GM21515 (cell line): ENCODE results near the gene CCNI2.

Experiments
- ATAC-seq: cut with Tn5 transposase; IDR thresholded peaks from one replicate; pipeline ENCODE4 v1.9.1; 2021; ENCODE audit not compliant: unreplicated experiment

CCNI2 gene

DNA sequence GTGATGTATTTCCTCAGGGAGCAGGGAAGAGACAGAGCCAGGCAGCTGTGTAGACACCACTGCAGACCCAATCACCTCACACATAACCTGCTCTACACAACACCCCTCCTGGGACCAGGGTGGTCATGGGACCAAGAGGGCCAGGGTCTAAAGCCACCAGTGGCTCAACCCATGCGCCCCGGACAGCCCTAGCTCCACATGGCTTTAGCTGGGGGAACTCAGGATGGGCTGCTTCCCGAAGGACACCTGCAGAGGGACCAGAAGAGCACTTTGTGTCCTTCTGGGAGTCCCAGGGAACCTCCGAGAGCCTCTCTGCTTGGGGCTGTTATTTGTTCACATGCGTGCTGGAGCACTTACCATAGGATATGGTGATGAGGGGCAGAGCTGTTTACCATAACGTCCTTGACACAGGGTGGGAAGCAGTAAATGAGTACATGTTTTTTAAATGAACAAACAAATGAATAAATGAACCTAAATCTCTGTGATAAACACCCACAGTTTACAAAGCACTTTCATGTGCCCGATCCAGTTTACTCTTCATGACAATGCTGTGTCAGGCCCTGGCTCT is 17.5 kb downstream of the CCNI2 start:
- ATAC-seq: no peak

DNA sequence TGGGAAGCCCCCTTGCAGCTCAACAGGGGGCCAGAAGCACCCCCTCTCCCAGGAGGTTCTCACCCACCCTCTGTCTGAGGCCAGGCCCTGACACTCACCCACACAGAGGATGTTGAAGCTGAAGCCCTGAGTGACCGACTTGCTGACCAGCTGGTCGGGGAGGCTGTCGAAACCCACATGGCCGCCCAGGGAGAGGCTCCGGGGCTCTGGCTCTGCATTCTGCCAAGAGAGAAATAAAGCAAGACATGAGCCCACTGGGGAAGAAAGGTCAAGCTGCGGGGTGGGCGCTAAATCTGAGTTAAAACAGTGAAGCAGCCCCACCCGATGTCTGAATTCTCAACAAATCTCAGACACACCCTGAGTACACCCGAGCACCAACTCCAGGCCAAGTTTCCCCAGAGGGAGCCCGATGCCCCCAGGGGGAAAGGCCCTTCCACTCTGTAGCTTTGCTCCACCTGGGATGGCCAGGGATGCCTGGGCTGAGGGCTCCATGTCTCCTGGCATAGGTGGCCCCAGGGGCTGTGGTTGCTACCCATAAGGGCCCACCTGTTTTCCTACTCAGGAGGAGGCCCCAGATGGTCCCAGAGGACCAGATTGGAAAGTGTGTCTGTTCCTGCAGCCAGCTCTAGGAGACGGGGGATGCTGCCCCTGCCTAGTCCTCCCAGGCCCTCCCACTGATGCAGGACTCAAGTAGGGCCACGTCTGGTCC is 18.2 kb downstream of the CCNI2 start:
- no peak for ATAC-seq

DNA sequence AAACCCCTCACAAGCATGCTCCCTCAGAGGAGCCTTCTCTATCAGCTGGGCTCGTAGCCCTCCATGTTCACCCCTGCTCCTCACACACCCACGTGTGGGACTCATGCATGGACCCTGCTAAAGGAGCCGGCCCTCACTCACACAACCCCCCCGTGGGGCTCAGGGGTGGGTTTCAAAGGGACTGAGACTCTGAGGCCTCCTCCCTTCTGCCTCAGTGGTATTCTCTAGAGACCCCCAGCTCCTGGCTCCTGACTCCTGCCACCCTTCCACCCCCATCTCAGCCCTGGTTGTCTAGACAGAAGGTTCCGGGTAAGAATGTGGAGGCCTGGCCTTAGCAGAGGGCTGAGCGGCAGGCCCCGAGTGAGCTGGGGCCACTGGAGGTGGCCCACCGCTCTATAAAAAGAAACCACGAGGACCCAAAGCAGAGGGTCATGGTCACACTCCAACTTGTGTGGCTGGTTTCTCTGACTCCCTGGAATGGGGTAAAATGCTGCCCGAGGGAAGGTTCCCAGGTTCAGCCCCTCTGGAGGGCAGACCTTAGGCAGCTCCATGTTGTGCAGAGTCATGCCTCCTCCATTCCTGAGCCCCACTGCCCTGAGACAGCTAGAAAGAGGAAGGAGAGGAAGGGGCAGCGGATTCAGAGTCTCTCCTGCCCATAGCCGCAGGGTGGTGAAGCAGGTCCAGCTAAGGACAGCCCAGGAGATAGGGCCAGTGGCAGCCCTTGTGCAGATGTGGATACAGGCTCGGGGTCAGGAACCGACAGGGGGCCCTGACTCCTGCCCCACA is 19.0 kb downstream of the CCNI2 start:
- ATAC-seq: no peak

DNA sequence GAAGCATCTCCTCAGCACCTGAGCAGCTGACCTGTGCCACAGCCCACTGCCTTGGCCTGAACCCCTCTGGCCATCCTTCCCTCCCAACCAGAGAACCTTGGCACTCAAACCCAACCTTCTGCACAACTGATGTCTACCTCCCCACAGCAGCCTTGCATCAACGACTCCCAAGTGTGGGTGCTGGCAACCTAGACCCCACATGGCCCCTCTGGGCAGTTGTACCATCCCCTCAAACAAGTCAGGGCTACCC is 19.5 kb downstream of the CCNI2 start:
- ATAC-seq: no peak

DNA sequence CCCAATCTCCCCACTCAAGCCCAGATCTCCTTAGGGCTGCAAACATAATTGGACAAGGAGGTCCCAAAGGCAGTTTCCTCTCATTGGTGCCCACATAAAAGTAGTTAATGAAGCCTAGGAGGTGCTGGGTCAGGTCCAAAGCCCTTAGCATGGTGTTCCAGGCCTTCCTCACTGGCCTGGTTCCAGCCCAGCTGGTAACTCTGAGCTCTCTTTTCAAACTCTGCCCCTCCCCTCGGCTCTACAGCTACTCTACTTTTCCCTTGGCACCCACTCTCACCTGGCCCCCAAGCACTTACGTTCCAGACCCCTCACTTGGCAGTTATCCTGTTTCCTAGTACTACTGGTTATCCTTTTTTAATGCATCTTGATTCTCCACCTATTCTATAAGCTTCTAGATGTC is 19.9 kb downstream of the CCNI2 start:
- ATAC-seq: no peak

DNA sequence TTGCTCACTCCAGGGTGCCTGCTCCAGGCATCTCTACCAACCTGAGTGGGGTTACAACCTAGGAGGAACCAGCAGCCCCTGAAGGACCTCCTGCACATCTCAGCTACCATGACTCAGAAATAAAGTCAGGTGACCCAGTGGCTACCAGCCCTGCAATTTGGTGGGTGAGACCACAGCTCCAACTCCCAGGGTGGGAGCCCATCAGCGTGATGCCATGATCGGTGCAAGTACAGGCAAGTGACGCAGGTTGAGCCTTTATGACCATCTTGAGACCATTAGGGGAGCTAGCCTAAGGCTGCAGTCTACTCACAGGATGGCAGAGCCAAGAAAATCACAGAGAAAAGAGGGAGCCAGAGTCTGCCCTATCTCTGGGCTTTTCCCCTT is 21.3 kb downstream of the CCNI2 start:
- no peak for ATAC-seq

DNA sequence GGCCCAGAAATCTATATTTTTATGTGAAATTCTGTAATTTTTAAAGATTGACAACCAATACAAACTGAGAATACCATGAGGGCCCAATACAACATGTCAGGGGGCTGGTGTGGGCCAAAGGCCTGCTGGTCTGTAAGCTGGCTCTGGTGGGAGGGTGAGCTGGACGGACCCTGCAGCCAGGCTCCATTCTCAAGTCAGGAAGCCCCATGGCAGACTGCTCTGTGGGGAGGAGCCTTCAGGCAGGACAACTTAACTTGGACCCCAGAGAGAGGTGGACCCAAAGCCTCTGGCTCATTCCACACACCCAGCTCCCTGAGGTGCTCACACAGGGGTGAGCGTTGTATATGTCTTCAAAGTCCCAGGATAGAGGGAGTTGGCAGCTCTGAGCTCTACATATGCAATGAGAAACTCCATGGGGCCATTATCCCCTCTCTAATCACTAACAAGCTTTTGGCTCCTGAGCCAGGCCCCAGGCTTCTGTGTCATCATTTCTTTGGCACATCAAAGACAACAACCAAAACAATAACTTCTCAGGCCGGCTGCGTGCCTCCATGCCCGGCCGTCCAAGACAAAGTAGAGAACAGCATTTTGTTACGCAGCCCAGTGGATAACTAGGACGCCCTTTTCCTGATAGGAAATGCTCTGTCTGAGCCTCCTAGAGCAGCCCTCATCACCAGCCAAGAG is 23.4 kb downstream of the CCNI2 start:
- no peak for ATAC-seq

DNA sequence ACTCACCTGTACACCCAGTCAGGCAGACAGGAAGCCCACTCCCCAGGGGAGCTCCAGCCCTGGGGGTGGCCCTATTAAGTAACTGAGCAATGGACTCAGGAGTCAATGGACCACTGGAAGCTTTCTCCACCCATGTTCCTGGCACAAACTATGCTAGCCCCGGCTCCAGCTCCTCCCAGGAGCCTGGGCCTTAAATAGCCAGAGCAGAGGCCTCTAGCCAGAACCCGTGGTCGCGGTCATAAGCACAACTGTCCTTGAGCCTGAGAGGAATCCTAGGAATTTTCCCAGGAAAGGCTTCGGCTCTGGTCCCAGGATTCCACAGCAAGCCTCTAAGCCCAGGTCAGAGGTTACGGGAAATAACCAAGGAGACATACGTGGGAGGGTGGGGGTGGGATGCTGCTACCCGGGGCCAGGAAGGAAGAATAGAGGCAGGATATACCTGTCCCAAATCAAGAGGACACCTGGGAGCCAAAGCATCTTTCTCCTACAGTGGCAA is 24.3 kb downstream of the CCNI2 start:
- ATAC-seq: no peak

DNA sequence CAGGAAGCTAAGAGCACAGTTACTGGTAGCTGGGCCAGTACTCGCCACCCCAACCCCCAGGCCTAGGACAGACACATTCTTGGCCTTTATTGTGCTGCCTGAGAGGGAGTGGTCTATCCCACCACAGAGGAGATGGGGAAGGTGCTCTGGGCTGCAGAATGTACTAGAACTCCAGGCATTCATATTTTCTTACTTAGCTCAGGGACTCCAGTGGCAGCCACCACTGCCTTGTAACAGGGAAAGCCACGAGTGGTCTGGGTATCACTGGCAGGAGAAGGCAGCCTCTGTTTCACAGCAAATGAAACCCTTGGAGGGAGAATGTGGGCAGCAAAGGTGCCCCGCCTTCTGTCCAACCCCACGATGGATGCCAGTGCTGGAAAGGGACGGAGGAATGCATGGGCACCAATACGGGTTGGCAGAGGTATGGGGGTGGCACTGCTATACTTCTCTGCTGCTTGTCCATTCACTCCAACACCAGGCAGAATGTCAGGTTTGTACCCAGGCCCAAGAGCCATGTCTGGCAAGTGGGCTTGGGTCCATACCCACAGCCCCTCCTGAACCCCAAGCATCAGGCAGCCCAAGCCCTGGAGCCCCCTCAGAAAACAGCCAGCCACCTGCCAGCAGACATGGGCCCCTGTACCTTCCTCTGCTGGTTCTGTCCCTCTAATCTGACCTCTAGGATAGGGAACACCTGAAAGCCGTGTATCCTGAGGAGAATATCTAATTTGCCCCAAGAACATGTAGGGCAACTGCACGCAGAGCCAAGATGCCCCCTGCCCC is 25.3 kb downstream of the CCNI2 start:
- ATAC-seq: no peak

DNA sequence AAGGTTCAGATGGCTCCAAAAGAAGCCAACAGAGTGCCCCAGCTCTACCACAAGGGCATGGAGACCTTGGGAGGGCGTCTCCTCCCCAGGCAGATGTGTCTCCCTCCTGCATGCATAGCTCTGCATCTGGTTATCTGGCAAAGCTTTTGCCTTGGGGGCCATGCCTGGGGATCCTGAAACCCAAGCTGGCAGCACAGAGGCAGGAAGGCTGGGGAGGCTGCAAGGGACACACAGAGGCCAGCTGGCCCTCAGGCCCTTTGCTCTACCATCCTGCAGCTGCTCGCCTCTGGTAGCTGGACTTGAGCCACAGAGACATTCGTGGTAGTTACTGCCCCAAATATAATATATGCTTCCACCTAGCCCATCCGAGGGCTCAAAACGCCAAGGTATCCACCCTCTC is 25.9 kb downstream of the CCNI2 start:
- no peak for ATAC-seq

DNA sequence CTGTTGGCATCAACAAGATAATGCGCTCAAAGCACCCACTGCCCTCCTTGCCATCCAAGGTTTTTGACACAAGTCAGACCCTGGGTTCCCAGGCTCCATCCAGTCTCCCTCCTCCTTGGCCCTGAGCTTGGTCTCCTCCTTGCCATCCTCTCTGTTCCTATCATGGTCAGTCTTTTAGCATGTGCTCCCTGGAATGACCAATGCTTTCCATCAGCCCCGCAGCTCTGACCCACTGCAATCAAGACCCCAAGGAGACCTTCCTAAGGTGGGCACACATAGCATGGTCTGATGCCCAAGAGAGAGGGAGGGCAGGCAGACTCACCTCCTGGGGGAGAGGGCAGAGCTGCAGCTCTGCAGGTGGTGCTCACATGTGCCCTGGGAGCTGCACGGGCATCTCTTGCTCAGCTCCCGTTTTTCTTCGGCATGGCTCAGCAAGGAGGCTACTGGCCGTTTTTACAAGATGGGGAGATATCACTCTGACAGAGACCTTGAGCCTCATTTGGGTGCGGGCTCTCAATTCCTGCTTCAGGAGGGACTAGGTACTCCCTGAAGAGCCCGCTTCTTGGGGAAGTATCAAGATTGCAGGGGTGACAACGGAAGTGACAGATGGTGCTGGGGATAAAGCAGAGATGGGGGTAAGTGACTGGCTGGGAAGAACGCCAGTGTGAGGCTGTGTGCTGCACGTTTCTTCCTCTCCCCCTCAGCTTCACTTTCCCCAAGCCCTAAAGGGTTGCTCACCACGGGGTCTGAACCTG is 26.6 kb downstream of the CCNI2 start:
- no peak for ATAC-seq

DNA sequence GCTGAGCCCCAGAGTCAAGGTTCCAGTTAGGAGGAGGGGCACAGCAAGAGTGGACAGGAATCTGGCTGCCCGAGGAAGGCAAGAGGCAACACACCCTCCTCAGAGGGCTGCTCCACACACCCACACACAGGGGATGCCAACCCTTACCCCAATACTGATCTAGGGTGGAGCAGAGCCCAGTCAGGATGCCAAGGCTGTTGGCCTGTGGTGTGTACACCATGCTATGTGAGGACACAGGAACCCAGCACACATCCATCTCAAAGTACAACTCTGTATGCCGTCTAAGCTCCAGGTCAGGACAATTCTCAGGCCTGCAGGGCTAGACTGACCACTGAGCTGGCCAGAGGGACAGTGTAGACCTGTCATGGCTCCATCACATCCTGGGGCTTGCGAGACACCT is 27.2 kb downstream of the CCNI2 start:
- ATAC-seq: no peak

DNA sequence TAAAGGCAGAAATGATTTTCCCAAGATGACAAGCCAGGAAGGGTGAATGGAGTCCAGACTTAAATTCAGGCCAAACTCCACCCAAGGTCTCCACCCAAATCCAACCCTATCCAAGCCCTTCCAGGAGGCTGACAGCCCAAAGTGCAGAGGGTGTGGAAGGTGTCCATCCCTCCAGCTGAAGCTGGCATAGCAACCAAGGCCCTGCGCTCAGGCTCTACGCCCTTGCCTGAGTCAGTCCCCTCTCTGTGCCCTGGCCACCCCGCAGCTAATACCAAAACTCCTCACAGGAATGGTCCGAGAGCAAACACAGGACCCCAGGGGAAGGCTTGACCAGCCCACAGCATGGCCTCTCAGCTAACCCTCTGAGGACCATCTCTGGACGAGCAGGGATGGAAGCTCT is 27.7 kb downstream of the CCNI2 start:
- no peak for ATAC-seq

DNA sequence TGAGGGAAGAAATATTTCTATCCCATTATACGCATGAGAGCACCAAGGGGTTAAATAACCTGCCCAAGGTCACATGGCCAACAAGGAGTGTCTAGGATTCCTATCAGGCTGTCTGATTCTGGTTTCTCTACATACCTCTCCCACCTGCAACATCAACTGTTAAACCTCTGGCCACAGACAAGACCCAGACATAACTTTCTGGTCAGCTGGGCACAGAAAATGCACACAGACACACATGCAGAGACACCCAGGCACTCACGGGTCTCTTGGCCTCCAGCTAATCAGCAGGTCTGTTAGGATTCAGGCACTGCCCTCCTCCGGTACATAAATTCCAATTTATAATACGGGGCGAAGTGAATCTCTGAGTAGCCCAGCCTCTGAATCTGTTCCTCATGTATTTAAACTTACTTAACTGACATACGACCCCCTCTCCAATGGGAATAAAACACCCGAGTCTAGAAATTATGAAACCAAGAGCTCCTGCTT is 28.3 kb downstream of the CCNI2 start:
- ATAC-seq: no peak

DNA sequence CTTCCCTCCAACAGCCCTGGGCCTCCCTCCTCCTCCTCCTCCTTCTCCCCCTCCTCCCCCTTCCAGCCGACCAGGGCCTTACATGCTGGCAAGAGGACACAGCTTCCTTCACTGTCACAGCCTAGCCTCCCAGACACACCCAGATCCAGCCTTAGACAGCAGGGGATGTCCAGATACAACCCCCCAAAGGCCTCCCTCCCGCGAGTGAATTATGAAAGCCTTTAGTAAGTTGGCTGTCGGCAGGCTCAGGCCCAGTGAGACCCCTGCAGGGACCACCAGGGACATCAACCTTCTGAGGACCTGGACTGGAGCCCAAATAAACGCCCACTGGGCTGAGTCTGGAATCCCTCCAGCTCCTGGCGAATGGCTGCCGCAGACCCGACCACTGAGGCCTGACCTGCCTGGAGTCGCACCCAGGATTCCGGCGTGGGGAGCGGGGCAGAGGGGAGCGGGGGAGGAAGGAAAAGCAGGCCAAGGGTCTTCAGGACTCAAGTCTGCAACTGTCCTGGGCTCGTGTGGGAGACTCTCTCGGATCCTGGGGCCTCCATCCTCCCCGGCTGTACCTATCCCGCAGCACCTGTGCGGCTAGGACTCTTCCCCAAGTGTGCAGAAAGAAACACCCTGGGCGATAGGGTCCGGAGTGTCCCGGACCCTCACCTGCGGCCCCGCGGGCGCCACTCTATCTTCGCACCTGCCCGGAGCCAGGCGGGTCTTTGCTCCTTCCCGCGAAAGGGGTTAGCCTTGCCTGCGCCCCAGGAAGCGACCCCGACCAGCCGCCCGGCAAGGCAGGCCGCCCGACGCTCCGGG is 29.1 kb downstream of the CCNI2 start:
- ATAC-seq: no peak

DNA sequence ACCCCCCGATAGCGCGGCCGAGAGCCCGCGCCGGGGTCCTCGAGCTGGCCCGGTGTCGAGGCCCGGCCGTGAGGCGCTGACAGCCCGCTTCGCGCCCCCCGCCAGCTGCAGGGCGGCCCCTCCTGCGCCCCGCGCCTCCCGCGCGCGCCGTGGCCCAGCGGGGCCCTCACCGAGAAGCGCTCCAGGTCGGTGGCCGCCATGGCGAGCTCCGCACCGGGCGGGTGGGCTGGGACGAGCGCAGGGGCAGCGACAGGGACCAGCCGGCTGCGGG is 29.6 kb downstream of the CCNI2 start:
- ATAC-seq: no peak

DNA sequence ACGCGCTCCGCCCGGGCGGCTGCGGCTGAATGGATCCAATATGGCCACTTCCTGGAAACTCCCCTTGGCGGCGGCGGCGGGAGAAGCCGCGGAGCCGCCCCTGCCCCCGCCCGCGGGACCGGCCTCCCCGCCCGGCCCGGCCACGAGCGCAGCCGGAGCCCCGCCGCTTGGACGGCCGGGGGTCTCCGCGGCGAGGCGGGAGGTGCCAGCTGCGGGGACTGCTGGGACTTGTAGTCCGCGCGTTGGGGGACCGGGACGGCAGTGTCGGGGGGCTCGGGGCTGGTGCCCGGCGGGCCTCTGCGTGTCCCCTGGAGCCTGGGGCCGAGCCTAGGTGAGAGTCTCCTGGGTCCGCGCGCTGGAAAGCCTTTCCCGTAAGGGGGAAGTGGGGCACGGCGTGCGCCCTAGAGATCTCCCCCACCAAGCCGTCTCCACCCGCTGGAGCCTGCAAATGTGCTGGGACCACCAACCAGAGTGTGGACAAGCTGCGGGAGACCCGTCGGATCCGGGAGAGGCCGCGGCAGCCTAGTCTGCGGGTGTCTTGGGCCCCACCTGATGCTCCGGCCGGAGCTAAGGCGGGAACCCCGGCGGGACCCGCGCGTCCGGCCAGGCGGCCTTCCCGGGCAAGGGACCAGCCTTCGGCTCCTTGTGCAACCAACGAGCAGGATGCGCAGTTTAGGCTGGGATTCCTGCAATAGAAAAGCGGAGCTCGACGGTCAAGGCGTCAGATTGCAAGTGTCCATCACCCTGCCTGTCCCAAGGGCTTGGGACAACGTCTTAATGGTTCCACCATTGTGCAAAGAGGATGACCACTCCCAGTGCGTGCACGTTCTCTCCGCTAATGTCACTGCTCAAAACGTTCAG is 30.2 kb downstream of the CCNI2 start, which contains the start of gene SEPTIN8:
TSS of gene SEPTIN8 (minus strand) at position 31 of the 861 bp plus-strand sequence. CDS start 102 bp downstream, outside the sequence.
- ATAC-seq: no peak

DNA sequence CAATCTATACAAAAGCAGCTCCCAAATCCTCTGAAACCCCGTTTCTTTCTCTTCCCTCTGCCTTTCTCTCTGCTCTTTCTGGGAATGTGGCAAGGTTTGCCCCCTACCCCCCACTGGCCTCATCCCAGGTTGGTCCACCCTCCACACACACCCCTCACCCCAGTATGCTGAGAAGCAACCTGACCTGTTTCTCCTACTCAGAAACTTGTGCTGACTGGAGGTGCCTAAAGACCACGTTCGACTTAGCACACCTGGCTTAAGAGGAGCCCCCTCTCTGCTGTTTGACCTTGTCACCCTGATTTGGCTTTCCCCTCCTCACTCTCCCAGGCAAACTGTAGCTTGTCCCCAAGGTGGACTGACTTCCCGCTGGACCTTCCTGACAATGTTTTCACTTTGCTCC is 30.9 kb downstream of the CCNI2 start:
- no peak for ATAC-seq

DNA sequence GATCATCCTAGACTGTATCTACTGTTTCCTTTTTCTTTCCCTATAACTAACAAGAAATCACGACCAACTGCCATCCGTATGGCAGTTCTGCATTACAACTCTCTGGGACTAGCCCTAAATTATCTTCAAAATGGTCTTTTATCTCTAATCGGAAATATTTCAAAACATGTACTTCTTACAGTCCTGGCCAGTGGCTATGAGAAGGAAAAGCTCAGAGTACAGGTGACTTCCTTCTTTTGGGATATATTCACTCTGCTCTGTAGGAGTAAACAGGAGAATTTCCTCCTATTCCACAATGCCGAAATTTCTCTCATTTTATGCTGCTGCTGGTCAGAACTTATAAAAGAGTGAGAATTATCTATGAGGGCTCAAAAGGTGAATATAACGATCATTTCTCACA is 31.6 kb downstream of the CCNI2 start:
- ATAC-seq: no peak
